A204.1 (cell line): Measurements from ENCODE around the gene CES2.
"Not testable (repeated sequence)": the region's sequence is repeated elsewhere in the genome, so short reads cannot be mapped to it uniquely, and the experiment has no call there.

ENCODE experiments used
- FAIRE-seq: peaks from 2 replicates; lab custom pipeline; 2012; peaks lifted over from hg19 to GRCh38; lab: Jason Lieb, UNC

The CES2 gene

GRCh38 chr16:66953462-66954096 is 18.3 kb downstream of the CES2 start:
- FAIRE-seq: no peak

- peak; percentile 74 for FAIRE-seq
These were observed 18.9 kb downstream of the CES2 start for GRCh38 chr16:66954097-66954659.

- FAIRE-seq: not testable (repeated sequence)
These were observed 20.2 kb downstream of the CES2 start for GRCh38 chr16:66955363-66956153.

- FAIRE-seq: not testable (repeated sequence)
These were observed 20.8 kb downstream of the CES2 start for GRCh38 chr16:66956154-66956457.

- FAIRE-seq: no peak
These were observed 23.8 kb downstream of the CES2 start for GRCh38 chr16:66958857-66959703.

- FAIRE-seq: no peak
These were observed 24.4 kb downstream of the CES2 start for GRCh38 chr16:66959704-66960161.

GRCh38 chr16:66960270-66960669 is 25.0 kb downstream of the CES2 start:
- no peak for FAIRE-seq

- peak; percentile 34 for FAIRE-seq
These were observed 25.9 kb downstream of the CES2 start, which contains the start of gene CES3 for GRCh38 chr16:66961065-66961744. CES3 (plus strand) TSS chr16:66961266; CDS start chr16:66961308, 42 bp downstream.

GRCh38 chr16:66961914-66962313 is 26.6 kb downstream of the CES2 start:
- no peak for FAIRE-seq

- FAIRE-seq: no peak
These were observed 28.7 kb downstream of the CES2 start for GRCh38 chr16:66964049-66964448.

- no peak for FAIRE-seq
These were observed 33.5 kb downstream of the CES2 start for GRCh38 chr16:66968847-66969246.

GRCh38 chr16:66970775-66971720 is 35.7 kb downstream of the CES2 start:
- no peak for FAIRE-seq

- FAIRE-seq: no peak
These were observed 37.7 kb downstream of the CES2 start for GRCh38 chr16:66972983-66973382.

GRCh38 chr16:66973716-66974115 is 38.4 kb downstream of the CES2 start:
- no peak for FAIRE-seq

- not testable (repeated sequence) for FAIRE-seq
These were observed 39.0 kb downstream of the CES2 start for GRCh38 chr16:66974156-66974931.

- not testable (repeated sequence) for FAIRE-seq
These were observed 39.6 kb downstream of the CES2 start for GRCh38 chr16:66974932-66975246.

- FAIRE-seq: no peak
These were observed 40.1 kb downstream of the CES2 start for GRCh38 chr16:66975302-66975893.

- no peak for FAIRE-seq
These were observed 41.4 kb downstream of the CES2 start for GRCh38 chr16:66976746-66977145.

GRCh38 chr16:66977341-66978113 is 42.2 kb downstream of the CES2 start:
- no peak for FAIRE-seq
